GM18526 (cell line): ENCODE results near the gene TRERF1.

ENCODE experiments used
- POLR2A ChIP-seq: IDR thresholded peaks from 3 replicates; pipeline ENCODE4 v1.6.1; 2011; ENCODE audit not compliant: insufficient read length; ENCODE audit errors: extremely low read depth

The TRERF1 gene

GRCh38 chr6:42300701-42301100 lies 151.0 kb downstream of the TRERF1 start:
- no peak for TF ChIP-seq POLR2A

GRCh38 chr6:42300185-42300584 lies 151.5 kb downstream of the TRERF1 start:
- no peak for TF ChIP-seq POLR2A

- TF ChIP-seq POLR2A = no peak
Measured at GRCh38 chr6:42297661-42298060, 154.1 kb downstream of the TRERF1 start.

- TF ChIP-seq POLR2A = no peak
Measured at GRCh38 chr6:42296614-42297013, 155.1 kb downstream of the TRERF1 start.

DNA sequence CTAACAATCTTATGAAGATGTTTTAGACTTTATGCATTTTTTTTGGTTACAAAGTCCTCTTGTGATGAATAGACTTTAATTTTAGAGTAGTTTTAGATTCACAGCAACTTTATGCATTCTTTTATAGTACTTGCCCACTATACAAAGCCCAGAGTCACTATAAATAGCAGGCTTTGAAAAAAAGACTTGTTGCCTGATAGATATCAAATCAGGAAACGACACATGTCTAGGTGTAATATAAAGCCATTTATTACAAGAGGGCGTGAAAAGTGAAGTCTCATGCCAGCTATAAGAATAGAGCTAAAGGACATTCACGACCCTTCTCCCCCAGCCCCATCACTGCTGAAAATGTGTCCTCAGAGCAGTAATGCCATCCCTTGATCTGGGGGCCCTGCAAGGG lies 156.0 kb downstream of the TRERF1 start:
- no peak for TF ChIP-seq POLR2A

DNA sequence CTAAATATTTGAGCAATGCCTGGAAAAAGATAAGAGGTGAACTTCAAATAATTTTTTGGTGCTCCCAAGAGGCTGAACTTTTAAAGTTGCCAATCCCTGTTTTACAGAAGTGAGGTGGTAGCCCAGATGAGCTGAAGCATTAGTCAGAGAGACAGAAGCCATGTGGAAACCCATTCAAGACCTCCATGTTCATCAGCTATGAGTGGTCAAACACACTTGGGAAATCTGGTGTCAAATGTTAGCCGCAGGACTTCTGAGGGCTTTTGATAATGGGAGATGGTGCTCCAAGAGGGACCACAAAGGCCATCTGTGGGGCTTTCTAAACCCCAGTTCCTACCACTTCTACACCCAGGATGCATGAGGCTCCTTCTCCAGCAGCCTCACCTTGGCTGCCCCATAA lies 156.5 kb downstream of the TRERF1 start:
- TF ChIP-seq POLR2A = no peak

GRCh38 chr6:42294759-42295158 lies 157.0 kb downstream of the TRERF1 start:
- no peak for TF ChIP-seq POLR2A

DNA sequence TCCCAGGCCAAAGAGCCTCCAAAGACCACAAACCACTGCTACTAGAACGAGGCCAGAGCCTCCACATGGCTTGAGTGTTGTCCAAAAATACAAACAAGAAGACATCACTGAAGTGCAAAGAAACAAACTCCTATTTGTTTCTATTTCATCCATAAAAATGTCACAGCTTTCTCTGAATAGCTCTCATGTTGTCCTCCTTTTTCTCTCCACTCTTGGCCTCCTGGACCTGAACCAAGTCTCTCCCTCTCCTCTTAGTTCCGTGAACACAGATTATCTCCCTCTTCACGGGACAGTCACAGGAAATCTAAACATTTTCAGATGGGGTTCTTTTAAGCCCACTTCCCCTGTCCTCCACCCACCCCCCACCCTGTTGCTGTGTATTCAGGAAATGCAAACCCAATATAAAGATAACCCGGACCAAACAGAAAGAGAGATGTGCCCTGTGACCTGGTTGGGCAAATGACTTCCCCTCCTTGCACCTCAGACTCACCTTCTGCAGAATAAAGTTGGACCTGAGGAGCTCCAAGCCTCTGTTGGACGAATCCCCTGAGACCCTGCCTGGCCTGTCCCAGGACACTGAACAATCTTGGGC lies 158.2 kb downstream of the TRERF1 start:
- TF ChIP-seq POLR2A = no peak

DNA sequence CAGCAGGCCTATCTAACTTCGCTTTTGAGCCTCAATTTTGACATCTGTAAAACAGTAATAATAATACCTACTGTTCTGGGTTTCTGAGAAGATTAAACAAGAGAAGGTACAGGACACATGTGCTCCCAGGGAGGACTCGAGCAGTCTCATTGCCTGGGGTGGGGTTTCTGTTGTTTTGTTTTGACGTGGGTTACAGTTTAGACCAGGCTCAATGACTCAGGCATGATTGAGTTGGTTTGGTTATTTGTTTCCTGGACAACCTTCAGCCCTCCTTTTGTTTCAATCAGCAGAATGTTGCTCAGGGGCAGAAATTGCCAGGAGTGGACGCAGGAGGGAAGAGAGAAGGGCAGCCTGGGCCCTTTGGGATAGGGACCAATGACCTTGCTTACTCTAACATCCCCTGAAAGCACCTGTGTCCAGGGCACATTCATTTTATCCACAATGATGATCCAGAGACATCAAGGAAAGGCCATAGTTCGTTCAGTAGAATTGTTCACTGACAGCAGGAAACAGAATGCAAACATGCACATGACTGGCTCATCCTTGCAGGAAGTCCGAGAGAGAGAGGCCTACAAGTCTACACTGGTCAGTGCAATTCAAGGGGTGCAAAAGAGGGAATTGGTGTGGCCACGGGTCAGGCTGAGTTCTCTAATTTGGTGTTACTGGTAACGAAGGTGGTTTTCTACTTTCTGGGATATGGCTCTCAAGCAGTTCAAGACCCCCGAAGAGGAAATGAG lies 159.6 kb downstream of the TRERF1 start:
- TF ChIP-seq POLR2A = no peak

DNA sequence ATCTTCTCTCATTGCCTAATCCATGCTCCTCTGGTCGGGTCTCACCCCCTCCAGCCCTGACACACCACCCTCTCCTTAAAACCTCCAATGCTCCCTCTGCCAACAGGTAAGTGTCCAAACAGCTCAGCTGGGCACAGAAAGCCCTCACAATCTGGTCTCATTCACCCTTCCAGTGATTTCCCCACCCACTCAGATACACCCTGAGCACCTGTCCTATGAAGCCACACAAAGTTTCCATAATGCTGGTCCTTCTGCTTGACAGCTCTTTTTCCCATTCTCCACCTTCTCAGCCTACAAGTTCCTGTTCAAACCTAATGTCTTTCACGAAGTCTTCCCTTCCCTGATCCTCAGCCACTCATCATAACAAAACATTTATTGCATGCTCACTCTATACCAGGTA lies 164.0 kb downstream of the TRERF1 start:
- TF ChIP-seq POLR2A = no peak

DNA sequence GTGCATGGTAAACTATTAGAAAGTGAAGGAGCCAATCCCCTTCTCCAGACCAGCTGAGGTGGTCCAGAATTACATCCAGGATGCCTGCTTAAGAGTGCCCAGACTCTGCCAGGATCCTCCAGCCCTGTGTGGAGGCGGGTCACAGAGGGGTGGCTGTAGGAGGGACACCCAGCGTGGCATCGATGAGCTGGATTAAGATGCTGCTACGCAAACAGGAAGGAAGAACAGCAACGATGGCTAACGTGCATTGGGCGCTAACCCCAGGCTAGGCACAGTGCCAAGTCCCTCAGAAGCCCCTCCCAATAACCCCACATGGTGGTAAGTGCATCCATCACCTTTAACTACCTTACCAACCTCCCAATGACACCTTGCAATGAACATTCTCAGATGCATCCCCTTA lies 170.2 kb downstream of the TRERF1 start:
- TF ChIP-seq POLR2A = no peak

DNA sequence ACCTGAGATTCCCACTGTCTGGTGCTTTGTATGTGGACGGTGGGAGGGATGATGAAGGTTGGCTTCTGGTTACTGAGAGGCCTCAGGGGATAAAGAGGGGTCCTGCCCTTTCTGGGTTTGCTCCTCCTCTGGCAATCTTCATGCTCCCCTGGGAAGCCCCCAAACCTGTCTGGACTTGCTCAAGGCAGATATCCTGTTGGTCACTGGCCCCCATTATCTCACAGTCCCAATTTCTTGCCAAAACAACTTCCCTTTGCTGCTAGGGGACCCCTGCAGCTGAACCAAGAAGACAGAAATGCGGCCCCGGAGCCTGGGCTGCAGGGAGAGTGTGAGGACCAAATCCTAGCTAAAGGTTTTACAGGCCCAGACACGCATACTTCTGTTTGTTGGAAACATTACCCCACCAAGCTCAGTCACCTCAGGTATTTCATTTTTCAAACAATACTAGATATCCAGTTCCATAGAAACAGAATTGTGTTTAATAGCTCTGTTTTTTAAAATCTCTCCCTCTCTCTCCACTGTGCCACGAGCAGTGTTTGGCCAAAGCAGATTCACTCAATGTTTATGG lies 170.7 kb downstream of the TRERF1 start:
- no peak for TF ChIP-seq POLR2A

DNA sequence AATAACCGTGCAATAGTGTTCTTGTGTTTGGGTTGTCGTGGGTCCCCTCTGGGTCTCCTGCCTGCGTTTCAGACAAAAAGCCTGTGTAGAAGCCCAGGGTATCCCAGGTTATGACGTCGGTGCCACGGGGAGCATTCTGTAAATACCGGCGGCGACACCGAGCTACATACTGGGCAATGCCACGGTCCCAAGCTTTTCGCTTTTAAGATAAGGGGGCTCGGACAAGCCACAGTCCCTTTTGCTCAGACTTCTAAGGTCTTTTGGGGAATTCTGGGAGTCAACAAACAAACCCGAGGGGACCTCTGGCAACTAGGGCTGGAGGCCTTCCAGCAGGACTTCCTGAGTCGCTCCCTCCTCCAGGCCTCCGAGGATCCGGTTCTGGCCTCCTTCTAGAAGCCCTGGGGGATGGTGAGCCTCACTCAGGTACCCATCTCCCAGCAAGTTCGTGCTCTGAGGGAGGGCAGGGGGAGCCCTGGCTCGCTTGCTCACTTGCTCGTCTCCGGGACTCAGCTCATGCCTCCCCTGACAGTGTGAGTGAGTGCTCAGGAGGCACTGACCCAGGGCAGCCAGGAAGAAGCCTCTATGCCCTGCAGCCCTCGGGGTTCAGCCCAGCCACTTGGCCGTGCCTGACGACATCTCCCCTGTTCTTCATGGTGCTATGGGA lies 171.6 kb downstream of the TRERF1 start:
- TF ChIP-seq POLR2A = no peak

DNA sequence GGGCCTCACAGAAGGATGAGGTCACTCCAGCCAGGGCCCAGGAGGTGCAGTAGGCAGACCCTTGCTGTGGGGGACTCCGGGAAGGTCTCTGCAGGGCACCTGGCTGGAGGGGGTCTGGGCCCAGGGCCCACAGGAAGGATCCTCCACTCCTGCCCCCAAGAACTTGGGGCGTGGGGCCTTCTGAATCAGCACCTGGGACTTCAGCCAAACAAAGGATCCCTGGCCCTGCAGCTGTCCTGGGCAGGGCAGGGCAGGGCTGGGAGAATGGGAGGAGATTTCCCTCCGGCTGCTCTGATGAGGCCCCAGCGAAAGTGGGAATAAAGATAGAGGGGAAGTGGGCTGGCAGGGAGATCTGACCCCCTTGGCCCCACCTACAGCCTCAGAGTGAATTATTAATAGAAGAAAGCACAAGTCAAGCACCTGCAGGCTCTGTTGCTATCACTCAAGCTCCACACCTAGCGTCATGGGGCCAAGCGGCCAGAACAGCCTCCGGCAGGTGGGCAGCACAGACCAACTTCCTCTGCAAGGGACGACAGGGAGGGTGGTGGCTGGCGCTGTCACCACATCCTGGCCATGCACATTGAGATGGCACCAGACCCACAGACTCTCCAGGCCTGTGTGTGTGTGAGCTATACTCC lies 172.5 kb downstream of the TRERF1 start:
- no peak for TF ChIP-seq POLR2A

DNA sequence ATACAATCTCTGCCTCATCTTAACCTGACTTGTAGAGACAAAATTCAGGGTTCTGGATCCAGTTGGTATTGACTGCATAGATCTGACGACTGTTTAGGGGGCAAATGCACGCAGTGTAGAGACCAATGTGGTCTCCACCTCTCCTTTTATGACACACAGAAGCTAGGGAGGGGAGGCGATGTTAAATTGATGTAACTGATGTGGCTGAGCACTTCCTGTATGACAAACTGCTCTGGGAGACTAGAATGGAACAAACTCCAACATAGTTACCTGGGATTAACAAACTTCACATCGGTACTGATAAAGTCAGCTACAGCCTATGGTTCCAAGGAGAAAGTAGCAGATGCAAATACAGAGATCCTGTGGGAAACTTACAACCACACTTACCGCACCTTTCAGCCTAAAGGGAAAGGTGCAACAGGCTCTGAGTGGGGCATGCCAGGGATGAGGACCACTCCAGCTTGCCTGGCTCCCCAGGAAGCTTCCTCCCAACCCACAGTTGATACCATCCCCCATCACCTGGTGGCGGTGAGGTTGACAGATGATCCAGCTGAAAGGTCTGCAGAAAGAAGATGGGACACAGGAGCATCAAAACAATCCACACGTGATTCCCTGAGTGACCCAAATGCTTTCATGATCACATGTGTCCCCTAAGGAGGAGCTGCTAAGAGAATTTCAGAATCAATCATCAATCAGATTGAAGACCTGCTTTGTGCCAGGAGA lies 173.4 kb downstream of the TRERF1 start:
- TF ChIP-seq POLR2A = no peak
